Uterus (tissue), 4 donors: ENCODE data around the gene FAM184B. TPM values are rescaled to one million over a fixed set of nuclear protein-coding genes. Genes with fewer than 3 reads are reported as not detected.

Source experiments
- DNase-seq, 2 donors: peaks; one replicate each; pipeline ENCODE4 v3.0.0-alpha.2; 2019 to 2020
- H3K27ac ChIP-seq, 2 donors: fragments of 200-600 bp; sonication (generic); 1 replicate in 1 of 2; 2 replicates in 1 of 2; pipeline ENCODE4 v1.5.1; 2016 to 2018
- H3K27me3 ChIP-seq, 2 donors: fragments of 200-600 bp; sonication (generic); one replicate each; pipeline ENCODE4 v1.5.1; 2018 to 2019; ENCODE audit warnings: control low read depth in 1 of 2
- H3K36me3 ChIP-seq, 2 donors: fragments of 200-600 bp; sonication (generic); one replicate each; pipeline ENCODE4 v1.5.1; 2019; ENCODE audit warnings: control low read depth in 1 of 2
- H3K4me1 ChIP-seq, 2 donors: fragments of 200-600 bp; sonication (generic); one replicate each; pipeline ENCODE4 v1.5.1; 2018 to 2019; ENCODE audit warnings: control low read depth in 1 of 2
- H3K4me3 ChIP-seq, 2 donors: fragments of 200-600 bp; sonication (generic); 1 replicate in 1 of 2; 2 replicates in 1 of 2; pipeline ENCODE4 v1.5.1; 2018 to 2019; ENCODE audit warnings: mild to moderate bottlenecking in 1 of 2
- H3K9me3 ChIP-seq, 2 donors: fragments of 200-600 bp; sonication (generic); one replicate each; pipeline ENCODE4 v1.5.1; 2019; ENCODE audit warnings: control low read depth in 1 of 2
- CTCF ChIP-seq, 4 experiments: fragments of 200-600 bp in 2 of 4; fragments of 450-650 bp in 2 of 4; sonication (generic) in 2 of 4; IDR thresholded peaks; one replicate each; pipeline ENCODE4 v1.5.1; 2016 to 2019; ENCODE audit warnings: antibody characterized with exemption in 4 of 4, mild to moderate bottlenecking in 2 of 4, moderate library complexity in 1 of 4
- POLR2A ChIP-seq, 2 donors: fragments of 450-650 bp; IDR thresholded peaks; one replicate each; pipeline ENCODE4 v1.6.1; 2016; ENCODE audit warnings: antibody characterized with exemption in 2 of 2, mild to moderate bottlenecking in 1 of 2, moderate library complexity in 1 of 2
- intact Hi-C: fragments of 100-400 bp; cut with DNase I; formaldehyde crosslinking; loops from one replicate; pipeline ENCODE4 v1.15.1; 2023; ENCODE audit warnings: low total_unique reads
- total RNA-seq, 4 donors: library from RNA; depleted of rRNA in 3 of 4; stranded (reverse); fragments of >200 nt in 3 of 4; gene quantifications; one replicate each; pipeline versions ENCODE4 v1.1.0 to v1.2.4, GENCODE V29; 2014 to 2023
- donor health status: DM: yes; HTN: yes; CAD: no.

The FAM184B gene
- total RNA-seq, 4 donors from 2014 or later: 0.07 TPM; not detected in 3

GRCh38 chr4:17670423-17670822 lies 111.0 kb downstream of the FAM184B start:
- no peaks in the 10 kb centered on the region for H3K36me3 ChIP-seq
- no peaks in the 10 kb centered on the region for H3K27me3 ChIP-seq
- no peaks in the 10 kb centered on the region for H3K4me1 ChIP-seq
- no peaks in the 10 kb centered on the region for H3K9me3 ChIP-seq
- no peak overlapping the region for H3K4me3 ChIP-seq
- no peak for DNase-seq
- TF ChIP-seq CTCF (IDR thresholded peaks at IDR 0.05): no peak
- no peak for TF ChIP-seq POLR2A (IDR thresholded peaks at IDR 0.05)
- no peak overlapping the region for H3K27ac ChIP-seq
- intact Hi-C loops: no loop called here

- Histone ChIP-seq H3K27me3 (no peaks in the 10 kb centered on the region), H3K27ac (no peak overlapping the region), H3K4me1 (no peaks in the 10 kb centered on the region), H3K4me3 (no peak overlapping the region), H3K36me3 (no peaks in the 10 kb centered on the region), H3K9me3 (no peaks in the 10 kb centered on the region)
- intact Hi-C loops: no loop called here
- DNase-seq: no peak
- no peak for TF ChIP-seq CTCF (IDR thresholded peaks at IDR 0.05)
- TF ChIP-seq POLR2A (IDR thresholded peaks at IDR 0.05): no peak
Measured at GRCh38 chr4:17667653-17668201, 113.7 kb downstream of the FAM184B start.

- no peak for DNase-seq
- Histone ChIP-seq H3K9me3 (no peaks in the 10 kb centered on the region), H3K36me3 (no peaks in the 10 kb centered on the region), H3K27me3 (no peaks in the 10 kb centered on the region), H3K27ac (no peak overlapping the region), H3K4me1 (no peaks in the 10 kb centered on the region), H3K4me3 (no peak overlapping the region)
- intact Hi-C loops: no loop called here
- TF ChIP-seq POLR2A (IDR thresholded peaks at IDR 0.05) (no peak), CTCF (IDR thresholded peaks at IDR 0.05) (no peak)
Measured at GRCh38 chr4:17667253-17667652, 114.2 kb downstream of the FAM184B start.

- no peaks in the 10 kb centered on the region for H3K36me3 ChIP-seq
- H3K27ac ChIP-seq: no peak overlapping the region
- no peaks in the 10 kb centered on the region for H3K27me3 ChIP-seq
- no peak for DNase-seq
- H3K4me1 ChIP-seq: no peaks in the 10 kb centered on the region
- intact Hi-C loops: no loop called here
- H3K4me3 ChIP-seq: no peak overlapping the region
- TF ChIP-seq POLR2A (IDR thresholded peaks at IDR 0.05) (no peak), CTCF (IDR thresholded peaks at IDR 0.05) (no peak)
- H3K9me3 ChIP-seq: no peaks in the 10 kb centered on the region
Measured at GRCh38 chr4:17665852-17666251, 115.6 kb downstream of the FAM184B start.

- no peak for DNase-seq
- TF ChIP-seq CTCF (IDR thresholded peaks at IDR 0.05) (no peak), POLR2A (IDR thresholded peaks at IDR 0.05) (no peak)
- H3K27me3 ChIP-seq: no peaks in the 10 kb centered on the region
- intact Hi-C loops: no loop called here
- H3K9me3 ChIP-seq: no peaks in the 10 kb centered on the region
- no peaks in the 10 kb centered on the region for H3K36me3 ChIP-seq
- H3K4me3 ChIP-seq: no peak overlapping the region
- no peak overlapping the region for H3K27ac ChIP-seq
- no peaks in the 10 kb centered on the region for H3K4me1 ChIP-seq
Measured at GRCh38 chr4:17665346-17665745, 116.1 kb downstream of the FAM184B start.
